Camera-type eye (tissue), 1 donor: ENCODE measurements around the gene ZNF140. TPM values are rescaled to one million over a fixed set of nuclear protein-coding genes. Genes with fewer than 3 reads are reported as not detected.

Source experiments
- total RNA-seq: library from RNA; depleted of rRNA; stranded (reverse); fragments of >200 nt; gene quantifications from one replicate; pipeline ENCODE4 v1.2.3, GENCODE V29; 2014

ZNF140 gene
- total RNA-seq = 50.0 TPM

GRCh38 chr12:133080368-133081158 is at the start of gene ZNF140:
ZNF140 (plus strand) TSS chr12:133080923; CDS start chr12:133081321, 398 bp downstream.

DNA sequence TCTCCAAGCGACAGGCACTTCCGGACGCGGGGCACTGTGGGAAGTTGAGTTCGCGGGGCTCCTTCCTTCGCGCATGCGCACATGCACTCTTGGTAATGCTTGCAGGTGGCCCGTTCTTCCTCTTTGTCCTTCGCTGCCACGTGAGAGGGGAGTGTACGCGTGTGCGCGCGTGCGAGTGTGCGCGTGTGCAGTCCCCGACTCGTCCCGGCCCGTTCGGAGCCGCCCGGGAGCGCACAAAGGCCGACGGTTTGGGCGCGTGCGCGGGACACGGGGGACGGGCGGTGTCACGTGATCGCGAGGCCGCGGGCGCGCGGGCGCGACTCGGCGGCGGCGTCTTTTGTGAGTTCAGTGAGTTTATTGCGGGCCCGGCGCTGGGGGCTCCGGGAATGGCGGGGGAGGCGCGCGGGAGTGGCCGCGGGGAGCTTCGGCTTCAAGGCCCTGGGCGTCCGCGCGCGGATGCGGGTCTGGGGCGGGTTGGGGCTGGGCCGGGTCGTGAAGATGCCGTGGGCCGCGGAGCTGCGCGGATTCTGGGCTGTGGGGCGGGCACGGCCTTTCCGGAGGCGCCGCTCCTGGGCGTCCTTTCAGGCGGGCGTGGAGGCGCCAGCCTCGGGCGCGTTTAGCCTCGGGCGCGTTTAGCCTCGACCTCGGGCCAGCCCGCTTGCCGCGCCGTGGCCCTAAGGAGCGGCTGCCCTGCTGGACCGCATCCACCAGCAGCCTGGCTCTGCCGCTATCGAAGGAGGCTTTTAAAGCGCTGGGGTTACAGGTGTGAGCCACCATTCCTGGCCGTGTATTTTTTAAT is 43.3 kb upstream of the ZNF140 start, which contains the start of gene ZNF84:
ZNF84 (plus strand) TSS at position 303 of the 799 bp plus-strand sequence. CDS start 3,959 bp downstream, outside the sequence.

GRCh38 chr12:133130038-133130807 is 49.5 kb downstream of the ZNF140 start, which contains the start of the genes ZNF10 and ZNF891:
ZNF10 (plus strand) TSS chr12:133130627; CDS start chr12:133144493, 13,866 bp downstream.
ZNF891 (minus strand) TSS chr12:133130274; CDS start chr12:133121918, 8,356 bp downstream.

Other genes starting within 250 kb of the ZNF140 start
- gene CHFR, start 193.3 kb upstream of the ZNF140 start, total RNA-seq = 34.7 TPM
- gene ZNF605, start 124.6 kb upstream of the ZNF140 start, total RNA-seq = 25.1 TPM
- 34.0 TPM for gene ZNF26, start 94.6 kb upstream of the ZNF140 start, total RNA-seq
- 94.9 TPM for gene ZNF84, start 43.4 kb upstream of the ZNF140 start, total RNA-seq
- 9.5 TPM for gene ZNF891, start 49.4 kb downstream of the ZNF140 start, total RNA-seq
- gene ZNF10, start 49.7 kb downstream of the ZNF140 start, total RNA-seq = 48.7 TPM
- gene ZNF268, start 100.6 kb downstream of the ZNF140 start, total RNA-seq = 55.0 TPM
- gene ANHX, start 155.0 kb downstream of the ZNF140 start, total RNA-seq = not detected